ENCODE results near the gene ARVCF. TPM values are rescaled to one million over a fixed set of nuclear protein-coding genes. Genes with fewer than 3 reads are reported as not detected.

ARVCF gene
- total RNA-seq, 1 donor from 2014 or later: 109 TPM

DNA sequence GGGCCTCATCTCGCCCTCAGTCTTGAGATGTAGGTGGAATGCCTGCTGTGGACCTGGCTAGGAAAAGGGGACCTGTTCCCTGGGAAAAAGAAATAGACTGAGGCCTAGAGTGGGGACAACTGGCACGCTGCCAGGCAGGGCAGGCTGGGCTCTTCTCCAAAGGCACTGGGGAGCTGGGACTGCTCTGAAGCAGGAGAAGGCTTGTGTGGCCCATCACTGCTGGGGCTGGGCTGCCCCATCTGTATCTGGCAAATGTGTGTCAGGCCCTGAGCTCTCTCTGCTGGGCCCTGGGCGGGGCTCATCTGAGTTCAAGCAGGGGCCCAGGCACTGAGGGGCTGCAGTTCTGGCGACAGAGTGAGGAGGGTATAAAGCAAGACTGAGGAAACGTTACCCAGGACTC lies 32.9 kb downstream of the ARVCF start:
- DNase-seq (ENCODE audit: low read depth): no peak
- no peak for TF ChIP-seq CTCF (conservative IDR thresholded peaks at IDR 0.05; ENCODE audit: low read depth, low read length)
- no peak overlapping the region for H3K4me3 ChIP-seq (ENCODE audit: low read depth, low read length)

DNA sequence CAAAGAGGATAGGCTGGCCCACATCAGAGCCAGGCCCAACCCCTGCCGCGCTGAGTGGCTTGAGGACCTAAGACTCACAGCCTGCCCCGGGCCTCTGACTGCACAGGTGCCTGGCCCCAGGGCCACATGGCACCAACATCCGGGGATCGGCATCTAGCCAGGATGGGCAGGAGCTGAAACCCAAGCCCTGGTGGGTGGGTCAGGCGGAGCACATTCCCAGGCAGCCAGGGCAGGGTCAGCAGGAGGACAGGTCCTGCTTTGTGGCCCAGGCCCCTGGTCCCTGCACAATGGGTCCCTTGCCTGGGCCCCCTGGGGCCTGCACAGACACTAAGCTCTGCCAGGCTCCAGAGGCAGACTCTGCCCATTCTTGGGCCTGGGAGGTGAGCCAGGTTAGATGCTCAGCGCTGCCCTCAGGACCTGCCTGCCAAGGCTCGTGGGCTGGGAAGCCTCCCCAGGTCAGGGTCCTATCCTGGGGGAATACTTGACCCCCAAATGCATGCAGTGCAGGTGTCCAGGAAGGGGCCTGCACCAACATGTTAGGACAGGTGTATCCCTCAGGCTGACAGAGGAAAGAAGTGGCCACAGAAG lies 33.5 kb downstream of the ARVCF start:
- TF ChIP-seq CTCF (conservative IDR thresholded peaks at IDR 0.05; ENCODE audit: low read depth, low read length): no peak
- DNase-seq (ENCODE audit: low read depth): no peak
- no peak overlapping the region for H3K4me3 ChIP-seq (ENCODE audit: low read depth, low read length)

- TF ChIP-seq CTCF (conservative IDR thresholded peaks at IDR 0.05; ENCODE audit: low read depth, low read length): no peak
- no peak overlapping the region for H3K4me3 ChIP-seq (ENCODE audit: low read depth, low read length)
- DNase-seq (ENCODE audit: low read depth): no peak
Observed at GRCh38 chr22:19981961-19982920, 34.4 kb downstream of the ARVCF start.

GRCh38 chr22:19981171-19981960 lies 35.3 kb downstream of the ARVCF start:
- no peak overlapping the region for H3K4me3 ChIP-seq (ENCODE audit: low read depth, low read length)
- no peak for DNase-seq (ENCODE audit: low read depth)
- TF ChIP-seq CTCF (conservative IDR thresholded peaks at IDR 0.05; ENCODE audit: low read depth, low read length): no peak

DNA sequence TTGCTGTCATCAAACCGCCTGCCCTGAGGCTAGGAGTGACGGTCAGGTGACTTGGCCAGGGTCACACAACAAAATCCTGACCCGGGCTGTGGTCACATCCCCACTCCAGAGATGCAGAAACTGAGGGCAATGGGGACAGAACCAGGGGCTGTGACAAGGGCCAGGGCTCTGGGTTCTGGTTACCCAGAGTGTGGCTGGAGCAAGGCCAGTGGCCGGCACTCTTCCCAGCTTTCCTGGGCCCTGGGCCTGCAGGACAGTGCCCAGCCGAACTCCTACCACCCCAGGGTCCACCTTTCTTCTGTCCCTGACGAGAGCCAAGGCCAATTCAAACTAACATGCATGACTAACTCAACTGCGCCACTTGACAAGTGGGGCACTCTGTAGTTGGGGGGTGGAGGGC lies 35.9 kb downstream of the ARVCF start:
- TF ChIP-seq CTCF (conservative IDR thresholded peaks at IDR 0.05; ENCODE audit: low read depth, low read length): no peak
- H3K4me3 ChIP-seq (ENCODE audit: low read depth, low read length): no peak overlapping the region
- DNase-seq (ENCODE audit: low read depth): no peak

GRCh38 chr22:19979712-19980493 lies 36.7 kb downstream of the ARVCF start:
- no peak for TF ChIP-seq CTCF (conservative IDR thresholded peaks at IDR 0.05; ENCODE audit: low read depth, low read length)
- no peak for DNase-seq (ENCODE audit: low read depth)
- no peak overlapping the region for H3K4me3 ChIP-seq (ENCODE audit: low read depth, low read length)
